ENCODE data around the gene ASTE1. TPM values are rescaled to one million over a fixed set of nuclear protein-coding genes. Genes with fewer than 3 reads are reported as not detected.
A peak's percentile ranks its signal among the peaks of the same experiment; 100 is the strongest.

ASTE1 gene
- total RNA-seq, 1 donor from 2014 or later = 4.5 TPM

DNA sequence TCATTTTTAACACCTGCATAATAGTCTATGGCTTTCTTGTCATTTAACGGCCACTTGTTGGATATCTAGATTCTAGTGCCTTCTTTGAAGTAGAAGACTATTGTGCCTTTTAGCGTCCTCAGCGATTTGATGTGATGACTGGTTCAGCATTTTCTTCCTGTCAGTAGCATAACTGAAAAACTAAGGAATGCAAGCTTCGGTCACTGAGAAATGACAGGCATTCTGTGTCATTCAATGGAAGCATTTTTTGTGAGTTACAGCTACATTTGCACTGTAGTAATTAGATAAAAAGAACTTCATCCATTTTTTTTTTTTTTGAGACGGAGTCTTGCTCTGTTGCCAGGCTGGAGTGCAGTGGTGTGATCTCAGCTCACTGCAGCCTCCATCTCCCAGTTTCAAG lies 10.4 kb upstream of the ASTE1 start:
- FAIRE-seq (no peak), DNase-seq (ENCODE audit: low read depth) (no peak)
- TF ChIP-seq, protein P1, sequence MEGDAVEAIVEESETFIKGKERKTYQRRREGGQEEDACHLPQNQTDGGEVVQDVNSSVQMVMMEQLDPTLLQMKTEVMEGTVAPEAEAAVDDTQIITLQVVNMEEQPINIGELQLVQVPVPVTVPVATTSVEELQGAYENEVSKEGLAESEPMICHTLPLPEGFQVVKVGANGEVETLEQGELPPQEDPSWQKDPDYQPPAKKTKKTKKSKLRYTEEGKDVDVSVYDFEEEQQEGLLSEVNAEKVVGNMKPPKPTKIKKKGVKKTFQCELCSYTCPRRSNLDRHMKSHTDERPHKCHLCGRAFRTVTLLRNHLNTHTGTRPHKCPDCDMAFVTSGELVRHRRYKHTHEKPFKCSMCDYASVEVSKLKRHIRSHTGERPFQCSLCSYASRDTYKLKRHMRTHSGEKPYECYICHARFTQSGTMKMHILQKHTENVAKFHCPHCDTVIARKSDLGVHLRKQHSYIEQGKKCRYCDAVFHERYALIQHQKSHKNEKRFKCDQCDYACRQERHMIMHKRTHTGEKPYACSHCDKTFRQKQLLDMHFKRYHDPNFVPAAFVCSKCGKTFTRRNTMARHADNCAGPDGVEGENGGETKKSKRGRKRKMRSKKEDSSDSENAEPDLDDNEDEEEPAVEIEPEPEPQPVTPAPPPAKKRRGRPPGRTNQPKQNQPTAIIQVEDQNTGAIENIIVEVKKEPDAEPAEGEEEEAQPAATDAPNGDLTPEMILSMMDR (IDR thresholded peaks at IDR 0.05; ENCODE audit: insufficient read depth, low read length, severe bottlenecking) = no peak
- Histone ChIP-seq H3K36me3 (ENCODE audit: control insufficient read depth, insufficient read depth, low read length) (no peaks in the 10 kb centered on the region), H3K4me3 (ENCODE audit: low read depth, low read length) (no peak overlapping the region), H3K27me3 (ENCODE audit: control insufficient read depth, insufficient read depth, low read length) (no peaks in the 10 kb centered on the region)

DNA sequence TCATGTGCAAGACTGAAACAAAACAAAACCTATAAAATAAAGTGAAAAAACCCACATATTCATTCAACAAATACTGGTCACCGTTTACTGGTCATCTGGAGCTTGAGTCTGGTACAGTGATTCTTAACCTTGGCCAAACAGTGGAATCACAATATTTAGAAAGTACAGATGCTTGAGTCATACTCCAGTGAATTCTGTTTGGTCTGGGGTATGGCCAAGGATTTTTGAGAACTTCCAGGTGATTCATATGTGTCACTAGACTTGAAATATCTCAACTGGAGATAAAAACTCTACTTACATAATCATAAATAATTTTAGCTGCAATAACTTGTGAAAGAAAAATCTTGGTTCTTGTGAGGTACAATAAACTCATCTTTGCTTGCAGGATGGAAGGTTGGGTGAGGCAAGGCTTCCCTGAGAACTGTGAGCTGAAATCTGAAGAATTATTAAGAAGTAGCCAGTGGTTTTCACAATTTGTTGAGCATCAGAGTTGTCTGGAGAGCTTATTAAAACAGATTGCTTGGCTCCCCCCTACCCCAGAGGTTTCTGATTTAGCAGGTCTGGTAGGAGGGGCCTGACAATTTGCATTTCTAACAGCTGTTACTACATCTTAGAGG lies 9.7 kb upstream of the ASTE1 start:
- TF ChIP-seq, protein P1 (IDR thresholded peaks at IDR 0.05; ENCODE audit: insufficient read depth, low read length, severe bottlenecking) = no peak
- Histone ChIP-seq H3K36me3 (ENCODE audit: control insufficient read depth, insufficient read depth, low read length) (no peaks in the 10 kb centered on the region), H3K4me3 (ENCODE audit: low read depth, low read length) (no peak overlapping the region), H3K27me3 (ENCODE audit: control insufficient read depth, insufficient read depth, low read length) (no peaks in the 10 kb centered on the region)
- FAIRE-seq = no peak
- peak; percentile 55 for DNase-seq (ENCODE audit: low read depth)

DNA sequence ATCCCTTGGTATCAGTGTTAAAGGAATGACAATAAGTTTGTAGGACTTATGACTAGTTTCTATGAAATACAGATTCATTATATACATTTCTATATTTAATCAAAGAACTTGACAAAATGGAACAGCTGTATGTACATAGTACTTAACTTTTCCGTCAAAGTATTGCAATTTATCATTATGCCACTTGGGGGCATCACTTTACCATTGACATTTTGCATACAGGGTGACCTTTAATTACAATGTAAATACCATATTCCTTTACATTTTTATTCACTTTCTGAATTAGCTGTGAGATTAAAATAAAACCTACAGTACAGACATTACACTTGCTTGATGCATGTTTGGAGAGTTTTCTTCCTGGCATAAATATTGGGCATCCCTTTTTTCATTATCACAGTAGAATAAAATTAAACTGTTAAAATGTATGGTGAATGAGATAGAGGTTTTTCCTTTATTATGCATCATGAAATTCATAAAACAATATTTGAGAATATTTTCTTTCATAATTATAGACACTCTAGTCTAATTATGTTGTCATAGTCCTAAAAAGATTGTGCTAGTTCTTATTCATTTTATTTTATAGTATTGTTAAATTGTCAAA lies 7.0 kb upstream of the ASTE1 start:
- H3K27me3 ChIP-seq (ENCODE audit: control insufficient read depth, insufficient read depth, low read length) = no peaks in the 10 kb centered on the region
- TF ChIP-seq, protein P1 (IDR thresholded peaks at IDR 0.05; ENCODE audit: insufficient read depth, low read length, severe bottlenecking) = peak; percentile 37
- FAIRE-seq = no peak
- peak; percentile 66 for DNase-seq (ENCODE audit: low read depth)
- no peaks in the 10 kb centered on the region for H3K36me3 ChIP-seq (ENCODE audit: control insufficient read depth, insufficient read depth, low read length)
- no peak overlapping the region for H3K4me3 ChIP-seq (ENCODE audit: low read depth, low read length)

DNA sequence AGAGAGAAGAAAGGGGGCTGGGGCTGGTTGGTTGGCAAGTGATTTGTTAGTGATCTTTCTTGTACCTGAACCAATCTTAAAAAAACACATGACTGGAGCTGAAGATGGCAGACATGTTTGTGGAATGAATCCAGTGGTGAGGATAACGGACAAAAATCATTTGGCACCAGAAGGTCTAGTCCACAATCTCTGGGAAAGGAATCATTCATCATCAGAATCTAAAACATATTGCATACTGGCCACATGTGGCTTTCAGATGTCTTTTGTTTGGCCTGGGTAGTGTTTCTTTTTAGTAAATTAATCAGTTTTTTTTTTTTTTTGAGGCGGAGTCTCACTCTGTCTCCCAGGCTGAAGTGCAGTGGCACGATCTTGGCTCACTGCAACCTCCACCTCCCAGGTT lies 5.0 kb upstream of the ASTE1 start:
- no peak for FAIRE-seq
- no peak overlapping the region for H3K4me3 ChIP-seq (ENCODE audit: low read depth, low read length)
- TF ChIP-seq, protein P1 (IDR thresholded peaks at IDR 0.05; ENCODE audit: insufficient read depth, low read length, severe bottlenecking) = no peak
- no peaks in the 10 kb centered on the region for H3K27me3 ChIP-seq (ENCODE audit: control insufficient read depth, insufficient read depth, low read length)
- no peaks in the 10 kb centered on the region for H3K36me3 ChIP-seq (ENCODE audit: control insufficient read depth, insufficient read depth, low read length)
- DNase-seq (ENCODE audit: low read depth) = no peak

DNA sequence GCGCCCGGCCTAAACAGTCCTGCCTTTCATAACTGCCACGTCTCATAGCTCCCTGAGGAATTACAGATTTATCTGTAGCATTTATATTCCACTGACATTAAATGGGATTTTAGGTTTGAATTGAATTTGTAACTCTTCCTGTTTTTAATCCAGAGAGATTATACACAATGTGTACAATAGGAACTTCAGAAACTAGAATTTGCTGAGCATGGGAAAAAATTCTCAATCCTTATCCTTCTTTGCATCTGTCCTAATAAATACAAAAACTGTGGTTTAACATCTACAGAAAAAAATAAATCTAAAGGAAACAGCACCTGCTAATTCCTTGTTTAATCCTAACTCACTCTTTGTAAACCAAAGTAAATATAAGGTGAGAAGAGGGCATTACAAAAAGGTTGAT lies 2.2 kb upstream of the ASTE1 start:
- DNase-seq (ENCODE audit: low read depth) = no peak
- Histone ChIP-seq H3K27me3 (ENCODE audit: control insufficient read depth, insufficient read depth, low read length) (no peaks in the 10 kb centered on the region), H3K4me3 (ENCODE audit: low read depth, low read length) (no peak overlapping the region), H3K36me3 (ENCODE audit: control insufficient read depth, insufficient read depth, low read length) (no peaks in the 10 kb centered on the region)
- TF ChIP-seq, protein P1 (IDR thresholded peaks at IDR 0.05; ENCODE audit: insufficient read depth, low read length, severe bottlenecking) = no peak
- no peak for FAIRE-seq

DNA sequence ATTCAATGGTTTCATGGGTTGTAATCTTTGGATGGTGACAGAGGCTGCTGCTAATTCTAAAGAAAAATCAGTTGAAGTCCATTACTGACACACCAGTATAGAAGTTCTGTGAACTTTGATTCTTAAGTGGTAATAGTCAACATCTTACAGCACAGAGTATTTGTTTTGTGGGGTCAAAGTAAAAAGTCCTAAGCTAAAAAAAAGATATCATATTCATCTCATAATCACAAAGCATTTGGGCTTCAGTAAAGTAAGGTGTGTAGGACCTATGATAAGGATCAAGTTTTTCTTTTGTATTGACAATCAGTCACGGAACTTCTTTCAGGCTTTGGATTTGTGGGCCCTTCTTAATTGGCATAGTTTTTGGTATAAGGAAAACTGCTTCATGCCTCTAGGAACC lies 1.1 kb downstream of the ASTE1 start:
- DNase-seq (ENCODE audit: low read depth) = no peak
- Histone ChIP-seq H3K27me3 (ENCODE audit: control insufficient read depth, insufficient read depth, low read length) (no peaks in the 10 kb centered on the region), H3K4me3 (ENCODE audit: low read depth, low read length) (peak overlapping the region; percentile 69), H3K36me3 (ENCODE audit: control insufficient read depth, insufficient read depth, low read length) (no peaks in the 10 kb centered on the region)
- TF ChIP-seq, protein P1 (IDR thresholded peaks at IDR 0.05; ENCODE audit: insufficient read depth, low read length, severe bottlenecking) = no peak
- FAIRE-seq = no peak
